HepG2 (cell line): Measurements from ENCODE around the gene GGA1. TPM values are rescaled to one million over a fixed set of nuclear protein-coding genes. Genes with fewer than 3 reads are reported as not detected.
A peak's percentile ranks its signal among the peaks of the same experiment; 100 is the strongest.

ENCODE experiments used
- ATF5 ChIP-seq: sonication (generic); formaldehyde crosslinking; IDR thresholded peaks from 2 replicates; pipeline ENCODE4 v1.4.0; 2020; ENCODE audit warnings: mild to moderate bottlenecking, low read depth, missing genetic modification reagents
- BHLHE40 ChIP-seq: IDR thresholded peaks from 2 replicates; pipeline ENCODE4 v1.6.1; 2011; ENCODE audit warnings: low read length, improper control_type of control experiment
- GTF3A ChIP-seq: sonication (generic); formaldehyde crosslinking; conservative IDR thresholded peaks from 2 replicates; pipeline ENCODE4 v1.4.0; 2020; ENCODE audit warnings: mild to moderate bottlenecking, missing genetic modification reagents
- HDAC1 ChIP-seq: sonication (generic); formaldehyde crosslinking; IDR thresholded peaks from 2 replicates; pipeline ENCODE4 v1.5.1; 2020; ENCODE audit warnings: mild to moderate bottlenecking, missing genetic modification reagents
- HMGXB4 ChIP-seq, 2 experiments: sonication (generic) in 1 of 2; formaldehyde crosslinking in 1 of 2; IDR thresholded peaks; 2 replicates each; pipeline versions ENCODE4 v1.4.0 to v1.6.1; 2018 to 2020; ENCODE audit warnings: missing genetic modification reagents in 2 of 2, borderline replicate concordance in 1 of 2, low read depth in 1 of 2, mild to moderate bottlenecking in 1 of 2, missing biosample characterization in 1 of 2
- HNF4G ChIP-seq, 2 experiments: sonication (generic) in 1 of 2; formaldehyde crosslinking in 1 of 2; IDR thresholded peaks; 2 replicates each; pipeline versions ENCODE4 v1.4.0 to v1.6.1; 2011 to 2020; ENCODE audit warnings: borderline replicate concordance in 2 of 2, low read depth in 2 of 2, mild to moderate bottlenecking in 2 of 2, low read length in 1 of 2, missing genetic modification reagents in 1 of 2, moderate library complexity in 1 of 2
- NR2C2 ChIP-seq: sonication (generic); formaldehyde crosslinking; IDR thresholded peaks from 2 replicates; pipeline ENCODE4 v1.4.0; 2020; ENCODE audit warnings: missing genetic modification reagents, mild to moderate bottlenecking, moderate library complexity, borderline replicate concordance
- NR3C1 ChIP-seq: sonication (generic); formaldehyde crosslinking; IDR thresholded peaks from 2 replicates; pipeline ENCODE4 v1.4.0; 2020; ENCODE audit warnings: missing genetic modification reagents
- PATZ1 ChIP-seq: sonication (generic); formaldehyde crosslinking; IDR thresholded peaks from 2 replicates; pipeline ENCODE4 v1.4.0; 2020; ENCODE audit warnings: missing genetic modification reagents
- REPIN1 ChIP-seq: sonication (generic); formaldehyde crosslinking; IDR thresholded peaks from 2 replicates; pipeline ENCODE4 v1.8.0; 2022; ENCODE audit warnings: missing genetic modification reagents, low read depth, mild to moderate bottlenecking, borderline replicate concordance
- RNF219 ChIP-seq: sonication (generic); formaldehyde crosslinking; IDR thresholded peaks from 2 replicates; pipeline ENCODE4 v1.5.0; 2020; ENCODE audit warnings: mild to moderate bottlenecking, missing genetic modification reagents
- SAP130 ChIP-seq: IDR thresholded peaks from 2 replicates; pipeline ENCODE4 v1.6.1; 2016; ENCODE audit warnings: low read depth
- SETDB1 ChIP-seq: sonication (generic); formaldehyde crosslinking; IDR thresholded peaks from 2 replicates; pipeline ENCODE4 v1.5.1; 2020; ENCODE audit warnings: missing genetic modification reagents, mild to moderate bottlenecking, borderline replicate concordance
- ZBTB7A ChIP-seq: sonication (generic); formaldehyde crosslinking; IDR thresholded peaks from 2 replicates; pipeline ENCODE4 v1.8.0; 2022; ENCODE audit warnings: mild to moderate bottlenecking, missing genetic modification reagents
- ZNF619 ChIP-seq: sonication (generic); formaldehyde crosslinking; IDR thresholded peaks from 2 replicates; pipeline ENCODE4 v1.4.0; 2020; ENCODE audit warnings: mild to moderate bottlenecking, missing genetic modification reagents
- ZNF879 ChIP-seq: sonication (generic); formaldehyde crosslinking; IDR thresholded peaks from 2 replicates; pipeline ENCODE4 v1.8.1; 2023; ENCODE audit warnings: missing genetic modification reagents
- polyA plus RNA-seq, 8 experiments: library from polyadenylated mRNA; depleted of rRNA in 3 of 8; stranded (reverse) in 7 of 8; unstranded in 1 of 8; fragments of >200 nt; fragmentation: Illumina TruSeq in 4 of 8; extraction: Trizol in 4 of 8; gene quantifications; 2 replicates each; pipeline versions ENCODE4 v1.2.1 to v1.2.3, GENCODE V29; 2011 to 2016; ENCODE audit warnings: low read depth in 4 of 8, missing spikeins in 1 of 8, mixed read lengths in 1 of 8; ENCODE audit not compliant: insufficient read depth in 1 of 8
- total RNA-seq, 5 experiments: library from RNA; depleted of rRNA; stranded (reverse); fragments of >200 nt; fragmentation: Illumina TruSeq; extraction: Trizol; gene quantifications; 2 replicates each; pipeline ENCODE4 v1.2.3, GENCODE V29; 2016; ENCODE audit warnings: low read depth in 1 of 5
- TF ChIP-seq, protein P1 (sequence below): IDR thresholded peaks from 2 replicates; pipeline ENCODE4 v1.6.1; 2012; ENCODE audit warnings: inconsistent platforms
- TF ChIP-seq, protein P2 (sequence below): sonication (generic); IDR thresholded peaks from 2 replicates; pipeline ENCODE4 v1.6.1; 2016; ENCODE audit warnings: low read depth, borderline replicate concordance

Gene GGA1
- total and polyA plus RNA-seq, 2 of the 13 experiments (the other 11 are each of a cell fraction or from before 2014, with no cell fraction given), result 29.1 to 87.2 TPM

- TF ChIP-seq HNF4G (IDR thresholded peaks at IDR 0.05; ENCODE audit: borderline replicate concordance, low read depth, low read length), result no peak
- TF ChIP-seq HNF4G (CRISPR knock-in tag; IDR thresholded peaks at IDR 0.05; ENCODE audit: borderline replicate concordance, low read depth), result 0 out of 2 replicates have a peak, but pooled peaks have one; percentile 2
- TF ChIP-seq ZNF879 (CRISPR knock-in tag), result no peak
- no peak for TF ChIP-seq ATF5 (CRISPR knock-in tag)
- TF ChIP-seq PATZ1, result peak; percentile 43; the same call in 1 of the 2 replicates
- no peak for TF ChIP-seq ZNF619 (CRISPR knock-in tag)
- TF ChIP-seq, protein P1, sequence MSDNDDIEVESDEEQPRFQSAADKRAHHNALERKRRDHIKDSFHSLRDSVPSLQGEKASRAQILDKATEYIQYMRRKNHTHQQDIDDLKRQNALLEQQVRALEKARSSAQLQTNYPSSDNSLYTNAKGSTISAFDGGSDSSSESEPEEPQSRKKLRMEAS, result 0 out of 2 replicates have a peak, but pooled peaks have one; percentile 24
- TF ChIP-seq SETDB1 (CRISPR knock-in tag), result no peak
- no peak for TF ChIP-seq BHLHE40
- peak; percentile 61 for TF ChIP-seq SAP130 (CRISPR knock-in tag)
- TF ChIP-seq HMGXB4 (CRISPR knock-in tag; IDR thresholded peaks at IDR 0.05; ENCODE audit: borderline replicate concordance in 1 of 2, low read depth in 1 of 2), result peak in 1 of 2 experiments; percentile 65; a peak in 1 of 4 replicates
- peak; percentile 40; the same call in 1 of the 2 replicates for TF ChIP-seq ZBTB7A
- TF ChIP-seq, protein P2, sequence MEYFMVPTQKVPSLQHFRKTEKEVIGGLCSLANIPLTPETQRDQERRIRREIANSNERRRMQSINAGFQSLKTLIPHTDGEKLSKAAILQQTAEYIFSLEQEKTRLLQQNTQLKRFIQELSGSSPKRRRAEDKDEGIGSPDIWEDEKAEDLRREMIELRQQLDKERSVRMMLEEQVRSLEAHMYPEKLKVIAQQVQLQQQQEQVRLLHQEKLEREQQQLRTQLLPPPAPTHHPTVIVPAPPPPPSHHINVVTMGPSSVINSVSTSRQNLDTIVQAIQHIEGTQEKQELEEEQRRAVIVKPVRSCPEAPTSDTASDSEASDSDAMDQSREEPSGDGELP, result no peak
- no peak for TF ChIP-seq RNF219 (CRISPR knock-in tag)
- 0 out of 2 replicates have a peak, but pooled peaks have one; percentile 36 for TF ChIP-seq HDAC1 (CRISPR knock-in tag)
- TF ChIP-seq GTF3A (CRISPR knock-in tag), result no peak
- TF ChIP-seq NR2C2 (CRISPR knock-in tag), result 0 out of 2 replicates have a peak, but pooled peaks have one; percentile 32
- TF ChIP-seq REPIN1 (CRISPR knock-in tag), result no peak
- no peak for TF ChIP-seq NR3C1
These were observed 862 bp downstream of the GGA1 start (continued) for GRCh38 chr22:37609240-37610152.
